NCI-H748 (cell line): ENCODE measurements around the gene RPRD2.
"Not testable (repeated sequence)": the region's sequence is repeated elsewhere in the genome, so short reads cannot be mapped to it uniquely, and the experiment has no call there.

Source experiments
- DNase-seq: peaks from one replicate; lab custom pipeline; 2025; ENCODE audit not compliant: unreplicated experiment; lab: John Stamatoyannopoulos, UW

The RPRD2 gene

DNA sequence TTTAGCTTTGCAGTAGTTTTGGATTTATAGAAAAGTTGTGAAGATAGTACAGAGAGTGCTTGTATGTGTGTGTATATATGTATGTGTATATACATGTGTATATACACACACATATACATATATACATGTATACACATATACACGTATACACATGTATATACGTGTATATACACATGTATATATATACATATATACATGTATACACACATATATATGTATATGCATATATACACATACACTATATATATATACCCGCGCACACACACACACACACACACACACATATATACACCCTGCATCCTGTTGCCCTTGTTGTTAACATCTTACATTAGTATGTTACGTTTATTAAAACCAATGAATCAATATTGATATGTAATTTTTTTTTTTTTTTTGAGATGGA, 24.3 kb downstream of the RPRD2 start:
- no peak for DNase-seq

DNA sequence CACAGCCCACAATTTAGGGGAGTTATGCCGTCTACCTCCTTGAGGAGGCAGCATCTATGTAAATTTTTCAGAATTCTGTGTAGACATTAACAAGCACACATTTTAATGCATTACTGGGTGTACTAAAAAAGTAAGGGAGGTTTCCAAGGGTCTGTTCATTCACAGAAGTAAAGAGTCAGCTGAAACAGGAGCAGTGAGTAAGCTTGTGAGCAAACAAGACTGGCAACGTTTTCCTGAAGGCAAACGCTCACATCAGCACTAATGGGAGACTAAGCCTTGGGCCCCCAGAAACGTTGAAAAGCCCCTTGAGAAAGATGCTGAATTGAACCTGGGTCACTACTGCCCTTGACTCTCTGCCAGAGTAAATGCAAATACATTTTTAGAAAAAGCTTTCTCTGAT, 25.7 kb downstream of the RPRD2 start:
- no peak for DNase-seq

DNA sequence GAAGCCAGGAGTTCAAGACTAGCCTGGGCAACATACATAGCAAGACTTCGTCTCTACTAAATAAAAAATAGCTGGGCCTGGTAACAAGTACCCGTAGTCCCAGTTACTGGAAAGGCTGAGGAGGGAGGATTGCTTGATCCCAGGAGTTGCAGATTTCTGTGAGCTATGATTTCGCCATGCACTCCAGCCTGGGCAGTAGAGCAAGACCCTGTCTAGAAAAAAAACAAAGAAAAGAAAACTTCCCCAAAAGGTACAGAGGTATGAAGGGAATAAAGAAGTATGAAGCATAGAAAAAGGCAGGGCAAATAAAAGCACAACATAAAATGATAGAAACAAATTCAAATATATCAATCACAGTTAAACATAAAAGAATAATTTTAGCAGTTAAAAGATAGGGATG, 28.7 kb downstream of the RPRD2 start:
- DNase-seq = no peak

GRCh38 chr1:150395115-150395514, 31.2 kb downstream of the RPRD2 start:
- not testable (repeated sequence) for DNase-seq

GRCh38 chr1:150397392-150398032, 33.6 kb downstream of the RPRD2 start:
- DNase-seq = no peak

DNA sequence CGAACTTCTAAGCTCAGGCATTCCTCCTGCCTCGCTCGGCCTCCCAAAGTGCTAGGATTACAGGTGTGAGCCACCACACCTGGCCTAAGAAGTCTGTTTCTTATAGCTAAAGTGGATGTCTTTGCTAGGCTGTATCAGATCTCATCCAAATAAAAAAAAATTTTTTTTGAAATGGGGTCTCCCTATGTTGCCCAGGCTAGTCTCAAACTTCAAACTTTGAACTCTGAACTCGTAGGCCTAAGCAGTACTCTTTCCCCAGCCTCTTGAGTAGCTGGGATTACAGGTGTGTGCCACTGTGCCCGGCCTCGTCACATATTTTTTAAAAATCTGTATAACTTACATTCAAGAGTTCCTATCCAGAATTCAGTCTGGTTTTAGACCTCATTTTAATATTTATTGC, 40.5 kb downstream of the RPRD2 start:
- DNase-seq = no peak

DNA sequence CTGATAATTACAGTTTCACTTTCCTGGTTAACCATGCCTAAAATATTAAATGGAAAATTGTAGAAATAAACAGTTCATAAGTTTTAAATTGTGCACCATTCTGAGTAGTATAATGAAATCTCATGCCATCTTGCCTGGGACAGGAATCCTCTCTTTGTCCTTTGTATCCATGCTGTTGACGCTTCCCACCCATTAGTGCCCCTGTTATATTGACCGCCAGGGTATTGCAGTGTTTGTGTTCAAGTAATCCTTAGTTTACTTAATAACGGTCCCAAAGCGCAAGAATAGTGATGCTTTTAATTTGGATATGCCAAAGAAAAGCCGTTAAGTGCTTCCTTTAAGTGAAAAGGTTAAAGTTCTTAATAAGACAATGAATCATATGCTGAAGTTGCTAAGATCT, 41.7 kb downstream of the RPRD2 start:
- no peak for DNase-seq

GRCh38 chr1:150406483-150406882, 42.5 kb downstream of the RPRD2 start:
- no peak for DNase-seq

- DNase-seq = no peak
Observed at GRCh38 chr1:150407330-150407729, 43.4 kb downstream of the RPRD2 start.

GRCh38 chr1:150408800-150409199, 44.9 kb downstream of the RPRD2 start:
- DNase-seq = no peak

DNA sequence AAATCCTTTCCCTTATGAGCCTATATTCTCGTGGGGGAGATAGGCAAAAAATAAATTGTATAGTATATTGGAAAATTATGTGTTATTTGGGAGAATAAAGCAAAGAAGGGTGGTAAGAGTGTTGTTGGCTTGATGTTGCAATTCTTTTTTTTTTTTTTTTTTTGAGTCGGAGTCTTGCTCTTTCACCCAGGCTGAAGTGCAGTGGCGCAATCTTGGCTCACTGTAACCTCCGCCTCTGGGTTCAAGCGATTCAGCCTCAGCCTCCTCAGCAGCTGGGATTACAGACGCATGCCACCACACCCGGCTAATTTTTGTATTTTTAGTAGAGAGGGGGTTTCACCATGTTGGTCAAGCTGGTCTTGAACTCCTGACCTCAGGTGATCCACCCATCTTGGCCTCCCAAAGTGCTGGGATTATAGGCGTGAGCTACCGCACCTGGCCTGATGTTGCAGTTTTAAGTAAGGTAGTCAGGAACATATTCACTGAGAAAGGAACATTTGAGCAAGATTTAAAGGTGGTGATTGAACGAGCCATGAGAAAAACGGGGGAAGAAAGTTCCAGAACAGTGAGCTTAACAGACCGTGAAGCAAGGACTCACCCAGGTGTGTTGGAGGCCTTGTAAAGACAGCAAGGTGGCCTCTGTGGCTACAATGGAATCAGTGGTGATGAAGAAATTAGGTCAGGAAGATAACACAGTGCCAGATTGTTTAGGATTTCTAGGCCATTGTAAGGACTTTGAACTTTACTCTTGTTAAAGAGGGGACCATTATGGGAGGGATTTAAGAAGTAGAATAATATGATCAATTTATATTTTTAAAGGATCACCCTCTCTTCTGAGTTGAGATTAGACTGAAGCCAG, 45.8 kb downstream of the RPRD2 start:
- no peak for DNase-seq

DNA sequence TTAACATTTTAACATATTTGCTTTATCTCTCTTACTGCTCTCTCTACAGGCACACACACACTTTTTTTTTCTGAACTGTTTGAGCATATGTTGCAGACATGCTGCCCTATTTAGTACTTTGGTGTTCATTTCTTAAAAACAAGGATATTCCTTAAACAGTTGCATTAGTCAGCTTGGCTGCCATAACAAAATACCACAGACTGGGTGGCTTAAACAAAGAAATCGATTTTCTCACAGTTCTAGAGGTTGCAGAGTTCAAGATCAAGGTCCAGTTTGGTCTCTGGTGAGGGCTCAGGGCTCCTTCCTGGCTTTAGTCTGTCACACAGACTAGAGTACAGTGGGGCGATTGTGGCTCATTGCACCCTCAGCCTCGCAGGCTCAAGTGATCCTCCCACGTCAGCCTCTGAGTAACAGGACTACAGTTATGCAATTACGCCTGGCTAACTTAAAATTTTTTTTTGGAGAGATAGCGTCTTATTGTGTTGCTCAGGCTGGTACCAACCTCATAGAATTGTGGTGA, 46.7 kb downstream of the RPRD2 start:
- DNase-seq = no peak

DNA sequence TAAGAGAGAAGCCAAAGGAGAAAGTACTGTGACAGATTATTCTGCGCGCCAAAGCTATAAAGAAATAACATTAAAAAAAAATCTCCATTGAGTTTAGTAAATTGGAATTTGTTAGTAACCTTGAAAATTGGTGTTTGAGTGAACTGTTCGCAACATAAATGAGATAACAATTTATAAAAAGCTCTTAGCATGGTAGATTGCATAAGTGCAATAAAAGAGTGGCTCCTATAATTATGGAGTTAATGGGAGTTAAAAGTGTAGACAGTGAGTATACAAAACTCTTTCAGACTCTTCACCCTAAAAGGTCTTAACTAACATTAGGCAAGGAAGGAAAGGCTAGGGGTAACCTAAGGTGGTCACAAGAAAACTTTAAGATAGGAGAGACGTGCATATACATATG, 50.6 kb downstream of the RPRD2 start:
- no peak for DNase-seq

GRCh38 chr1:150415800-150416199, 51.9 kb downstream of the RPRD2 start:
- no peak for DNase-seq

DNA sequence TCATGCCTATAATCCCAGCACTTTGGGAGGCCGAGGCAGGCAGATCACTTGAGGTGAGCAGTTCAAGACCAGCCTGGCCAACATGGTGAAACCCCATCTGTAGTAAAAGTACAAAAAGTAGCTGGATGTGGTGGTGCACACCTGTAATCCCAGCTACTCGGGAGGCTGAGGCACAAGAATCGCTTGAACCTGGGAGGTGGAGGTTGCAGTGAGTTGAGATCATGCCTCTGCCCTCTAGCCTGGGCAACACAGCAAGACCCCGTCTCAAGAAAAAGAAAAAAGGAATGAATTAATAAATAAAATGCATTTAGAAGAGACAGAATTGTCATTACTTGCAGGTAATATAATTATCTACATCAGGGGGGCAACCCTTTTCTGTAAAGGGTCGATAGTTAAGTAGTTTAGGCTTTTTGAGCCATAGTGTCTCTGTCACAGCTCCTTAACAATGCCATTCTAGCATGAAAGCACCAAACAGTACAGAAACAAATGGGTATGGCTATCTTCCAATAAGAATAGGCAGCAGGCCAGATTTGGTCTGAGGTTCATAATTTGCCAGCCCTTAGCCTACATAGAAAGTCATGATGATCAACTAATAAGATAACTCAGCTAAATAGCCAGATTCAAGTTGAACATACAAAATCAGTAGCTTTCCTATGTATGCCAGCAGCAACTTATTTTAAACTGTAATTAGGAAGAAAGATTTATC, 56.8 kb downstream of the RPRD2 start:
- DNase-seq = no peak

- DNase-seq = no peak
Observed at GRCh38 chr1:150422541-150422940, 58.6 kb downstream of the RPRD2 start.

DNA sequence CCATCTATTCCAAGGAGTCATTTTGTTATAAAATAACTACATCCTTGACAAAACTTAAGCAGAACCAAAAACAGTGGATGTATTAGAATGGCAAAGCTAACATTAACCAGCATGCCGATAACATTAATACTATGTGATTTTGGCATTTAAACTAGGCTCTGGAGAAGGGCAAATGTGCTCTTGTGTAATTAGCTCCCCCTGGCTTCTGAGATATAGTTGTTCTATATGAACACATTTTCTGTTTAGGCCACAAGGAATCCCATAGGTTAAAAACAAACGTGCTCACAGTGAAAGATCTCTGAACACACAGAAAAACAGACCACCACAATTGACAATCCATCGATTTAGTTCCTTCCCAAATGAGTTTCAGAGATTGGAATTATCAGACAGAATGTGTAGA, 65.9 kb downstream of the RPRD2 start:
- DNase-seq = no peak

- DNase-seq = no peak
Observed at GRCh38 chr1:150441121-150441520, 77.2 kb downstream of the RPRD2 start.

DNA sequence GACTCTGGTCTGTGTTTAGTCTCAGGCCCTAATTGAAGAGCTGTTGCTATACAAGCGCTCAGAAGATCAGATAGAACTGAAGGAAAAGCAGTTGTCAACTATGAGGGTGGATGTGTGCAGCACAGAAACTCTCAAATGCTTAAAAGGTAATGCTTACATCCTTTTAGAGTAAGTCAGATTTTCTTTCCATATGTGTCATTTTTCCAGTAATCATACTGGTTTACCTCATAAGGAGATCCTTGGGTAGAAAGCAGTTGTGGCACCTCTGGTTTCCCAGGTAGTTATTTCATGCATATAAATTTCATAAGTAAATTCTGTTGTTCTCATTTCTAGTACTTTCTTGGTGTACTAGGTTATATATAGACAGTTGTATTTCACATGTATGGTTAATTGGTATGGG, 80.3 kb downstream of the RPRD2 start:
- no peak for DNase-seq

DNA sequence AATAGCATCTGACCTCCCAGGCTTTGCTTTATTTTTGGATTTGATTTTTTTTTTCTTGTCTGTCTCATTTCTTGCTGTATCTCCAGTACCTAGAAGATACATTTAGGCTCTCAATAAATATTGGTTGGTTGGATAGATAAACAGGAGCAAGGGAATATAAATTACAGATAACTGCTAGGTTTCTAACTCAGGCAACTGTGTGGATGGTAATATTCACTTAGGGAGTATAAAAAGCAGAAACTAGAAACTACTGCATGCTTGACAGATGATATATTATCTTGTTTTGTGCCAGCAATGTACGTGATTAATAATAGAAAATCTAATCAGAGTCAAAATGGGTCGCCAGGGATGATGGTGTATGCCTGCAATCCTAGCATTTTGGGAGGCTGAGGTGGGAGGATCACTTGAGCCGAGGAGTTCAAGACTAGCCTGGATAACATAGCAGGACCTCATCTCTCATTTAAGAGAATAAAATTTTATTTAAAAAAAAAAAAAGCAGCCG, 92.2 kb downstream of the RPRD2 start:
- no peak for DNase-seq

GRCh38 chr1:150464422-150464826, 100.5 kb downstream of the RPRD2 start:
- peak; percentile 73 for DNase-seq

- no peak for DNase-seq
Observed at GRCh38 chr1:150466964-150467363, 103.0 kb downstream of the RPRD2 start.
